Duodenal mucosa (tissue), 2 donors: ENCODE data around the gene CPS1.

Experiments used
- H3K27ac ChIP-seq: one replicate; pipeline ENCODE4 v1.7.0; 2013; ENCODE audit warnings: low read depth, low read length
- H3K27me3 ChIP-seq, 2 donors: one replicate each; pipeline ENCODE4 v1.7.0; 2013; ENCODE audit warnings: low read length in 2 of 2, control low read depth in 1 of 2; ENCODE audit not compliant: insufficient read depth in 2 of 2, control insufficient read depth in 1 of 2
- H3K36me3 ChIP-seq, 2 donors: one replicate each; pipeline ENCODE4 v1.7.0; 2013; ENCODE audit warnings: low read length in 2 of 2, control low read depth in 1 of 2; ENCODE audit not compliant: insufficient read depth in 2 of 2, control insufficient read depth in 1 of 2
- H3K4me1 ChIP-seq, 2 donors: one replicate each; pipeline ENCODE4 v1.7.0; 2013; ENCODE audit warnings: low read length in 2 of 2, control low read depth in 1 of 2; ENCODE audit not compliant: insufficient read depth in 2 of 2, control insufficient read depth in 1 of 2
- H3K4me3 ChIP-seq, 2 donors: one replicate each; pipeline ENCODE4 v1.7.0; 2013; ENCODE audit warnings: low read length in 2 of 2, low read depth in 1 of 2
- H3K9ac ChIP-seq, 2 donors: one replicate each; pipeline ENCODE4 v1.7.0; 2013; ENCODE audit warnings: low read length in 2 of 2, low read depth in 1 of 2
- H3K9me3 ChIP-seq, 2 donors: one replicate each; pipeline ENCODE4 v1.7.0; 2013; ENCODE audit warnings: low read length in 2 of 2, control low read depth in 1 of 2; ENCODE audit not compliant: control insufficient read depth in 1 of 2

CPS1 gene

DNA sequence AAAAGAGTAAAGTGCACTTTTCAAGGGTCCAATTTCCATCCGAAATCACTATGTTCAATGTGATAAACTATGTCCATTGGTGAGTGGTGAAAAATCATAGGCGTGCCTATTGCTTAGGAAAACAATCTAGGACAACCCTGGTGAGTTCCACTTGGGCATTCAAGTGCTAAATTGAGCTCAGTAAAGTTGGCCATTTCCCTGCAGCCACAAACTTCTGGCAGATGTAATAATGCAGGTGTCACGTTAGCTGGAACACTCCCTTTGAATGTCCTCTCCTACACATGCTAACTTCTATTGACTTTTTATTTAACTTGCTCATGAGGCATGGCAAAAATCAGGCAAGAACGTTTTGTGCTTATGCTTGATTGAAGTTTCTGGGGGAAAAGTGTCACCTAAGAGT, 67.1 kb downstream of the CPS1 start:
- no peaks in the 10 kb centered on the region for H3K27me3 ChIP-seq
- no peaks in the 10 kb centered on the region for H3K9me3 ChIP-seq
- H3K9ac ChIP-seq = no peak overlapping the region
- H3K4me3 ChIP-seq = no peak overlapping the region
- H3K4me1 ChIP-seq = no peaks in the 10 kb centered on the region
- peaks cover 0 to 20% of the 10 kb centered on the region in 2 donors for H3K36me3 ChIP-seq
- no peak overlapping the region for H3K27ac ChIP-seq

GRCh38 chr2:210626849-210627248, 70.5 kb downstream of the CPS1 start:
- Histone ChIP-seq H3K4me1 (no peaks in the 10 kb centered on the region), H3K27me3 (no peaks in the 10 kb centered on the region), H3K9ac (no peak overlapping the region), H3K4me3 (no peak overlapping the region), H3K27ac (no peak overlapping the region), H3K9me3 (no peaks in the 10 kb centered on the region), H3K36me3 (peaks cover 0 to 18% of the 10 kb centered on the region in 2 donors)

DNA sequence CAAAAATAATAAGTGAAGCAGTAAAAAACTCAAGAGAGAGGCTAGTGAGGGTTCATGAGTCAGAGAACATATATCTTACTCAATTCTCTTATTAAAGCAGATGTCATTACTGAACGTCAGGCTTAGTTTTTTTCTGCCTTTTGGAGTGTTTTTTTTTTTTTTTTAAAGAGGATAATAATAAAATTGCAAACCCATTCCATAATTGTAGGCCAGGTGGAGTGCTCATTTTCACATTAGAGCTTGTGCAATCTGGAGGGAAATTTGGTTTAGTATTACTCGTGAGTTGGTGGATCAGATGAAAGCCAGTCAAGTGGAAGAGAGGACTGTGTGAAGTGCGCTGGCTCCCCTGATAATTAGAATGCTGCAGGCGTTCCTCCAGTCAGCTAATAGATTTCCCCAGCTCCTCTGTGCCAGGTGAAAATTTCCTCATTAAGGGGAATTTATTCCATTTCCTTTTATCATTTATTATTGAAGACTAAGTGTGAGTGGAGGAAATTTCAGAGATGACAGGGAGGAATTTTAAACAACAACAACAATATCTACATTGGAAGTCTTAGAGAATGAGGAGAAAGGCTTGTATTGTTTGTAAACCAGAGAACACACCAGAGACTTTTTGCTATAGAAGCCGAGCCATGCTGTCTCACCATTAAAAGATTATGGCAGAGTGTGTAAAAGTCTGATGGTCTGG, 74.6 kb downstream of the CPS1 start:
- no peak overlapping the region for H3K9ac ChIP-seq
- no peaks in the 10 kb centered on the region for H3K9me3 ChIP-seq
- H3K4me1 ChIP-seq = no peaks in the 10 kb centered on the region
- no peak overlapping the region for H3K4me3 ChIP-seq
- no peak overlapping the region for H3K27ac ChIP-seq
- no peaks in the 10 kb centered on the region for H3K27me3 ChIP-seq
- peaks cover 0 to 43% of the 10 kb centered on the region in 2 donors for H3K36me3 ChIP-seq

GRCh38 chr2:210633699-210634098, 77.3 kb downstream of the CPS1 start:
- Histone ChIP-seq H3K27ac (no peak overlapping the region), H3K27me3 (no peaks in the 10 kb centered on the region), H3K36me3 (peaks cover 12 to 56% of the 10 kb centered on the region in 2 donors), H3K4me3 (no peak overlapping the region), H3K9me3 (no peaks in the 10 kb centered on the region), H3K9ac (no peak overlapping the region), H3K4me1 (no peaks in the 10 kb centered on the region)

- no peaks in the 10 kb centered on the region for H3K9me3 ChIP-seq
- H3K9ac ChIP-seq = no peak overlapping the region
- H3K4me1 ChIP-seq = no peaks in the 10 kb centered on the region
- no peak overlapping the region for H3K27ac ChIP-seq
- H3K36me3 ChIP-seq = peaks cover 12 to 67% of the 10 kb centered on the region in 2 donors
- no peak overlapping the region for H3K4me3 ChIP-seq
- H3K27me3 ChIP-seq = no peaks in the 10 kb centered on the region
These were observed 78.9 kb downstream of the CPS1 start for GRCh38 chr2:210635257-210635656.

DNA sequence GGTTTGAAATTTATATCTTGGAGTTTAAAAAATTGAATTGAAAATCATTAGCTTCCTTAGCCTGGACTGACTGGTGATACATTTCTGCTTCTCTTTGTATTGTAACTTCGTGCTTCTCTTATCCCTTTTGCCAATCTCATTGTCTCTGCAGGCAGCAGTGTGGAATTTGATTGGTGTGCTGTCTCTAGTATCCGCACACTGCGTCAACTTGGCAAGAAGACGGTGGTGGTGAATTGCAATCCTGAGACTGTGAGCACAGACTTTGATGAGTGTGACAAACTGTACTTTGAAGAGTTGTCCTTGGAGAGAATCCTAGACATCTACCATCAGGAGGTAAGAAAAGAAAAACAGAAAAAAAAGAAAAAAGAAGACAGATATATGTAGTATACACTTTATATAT, 85.9 kb downstream of the CPS1 start:
- Histone ChIP-seq H3K9me3 (no peaks in the 10 kb centered on the region), H3K27me3 (no peaks in the 10 kb centered on the region), H3K4me3 (no peak overlapping the region), H3K36me3 (peaks cover 20 to 51% of the 10 kb centered on the region in 2 donors), H3K4me1 (no peaks in the 10 kb centered on the region), H3K9ac (no peak overlapping the region), H3K27ac (no peak overlapping the region)

GRCh38 chr2:210647151-210647550, 90.8 kb downstream of the CPS1 start:
- Histone ChIP-seq H3K9me3 (no peaks in the 10 kb centered on the region), H3K4me3 (no peak overlapping the region), H3K4me1 (no peaks in the 10 kb centered on the region), H3K9ac (no peak overlapping the region), H3K27ac (no peak overlapping the region), H3K36me3 (peaks cover 9 to 60% of the 10 kb centered on the region in 2 donors), H3K27me3 (no peaks in the 10 kb centered on the region)

DNA sequence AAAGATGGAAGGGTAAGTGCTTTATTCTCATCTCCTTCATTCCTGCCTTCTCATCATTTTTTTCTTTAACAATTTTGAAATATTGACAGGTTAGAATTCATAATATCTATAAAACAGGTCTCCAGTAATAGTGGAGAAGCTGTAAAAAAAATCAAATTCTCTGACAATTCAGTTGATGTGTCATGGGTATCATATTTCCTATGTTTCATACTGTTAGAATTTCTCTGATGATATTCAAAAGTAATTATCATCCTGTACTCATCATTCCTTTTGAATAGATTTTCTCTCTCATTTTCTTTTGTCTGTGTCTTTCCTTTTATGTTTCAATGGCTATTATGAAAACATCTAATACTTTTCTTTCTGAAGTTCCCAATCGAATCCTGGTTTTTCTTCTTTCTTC, 97.7 kb downstream of the CPS1 start:
- no peaks in the 10 kb centered on the region for H3K9me3 ChIP-seq
- H3K36me3 ChIP-seq = peaks cover 30 to 66% of the 10 kb centered on the region in 2 donors
- no peak overlapping the region for H3K27ac ChIP-seq
- no peak overlapping the region for H3K4me3 ChIP-seq
- H3K9ac ChIP-seq = no peak overlapping the region
- H3K4me1 ChIP-seq = peaks cover 0 to 21% of the 10 kb centered on the region in 2 donors
- no peaks in the 10 kb centered on the region for H3K27me3 ChIP-seq

DNA sequence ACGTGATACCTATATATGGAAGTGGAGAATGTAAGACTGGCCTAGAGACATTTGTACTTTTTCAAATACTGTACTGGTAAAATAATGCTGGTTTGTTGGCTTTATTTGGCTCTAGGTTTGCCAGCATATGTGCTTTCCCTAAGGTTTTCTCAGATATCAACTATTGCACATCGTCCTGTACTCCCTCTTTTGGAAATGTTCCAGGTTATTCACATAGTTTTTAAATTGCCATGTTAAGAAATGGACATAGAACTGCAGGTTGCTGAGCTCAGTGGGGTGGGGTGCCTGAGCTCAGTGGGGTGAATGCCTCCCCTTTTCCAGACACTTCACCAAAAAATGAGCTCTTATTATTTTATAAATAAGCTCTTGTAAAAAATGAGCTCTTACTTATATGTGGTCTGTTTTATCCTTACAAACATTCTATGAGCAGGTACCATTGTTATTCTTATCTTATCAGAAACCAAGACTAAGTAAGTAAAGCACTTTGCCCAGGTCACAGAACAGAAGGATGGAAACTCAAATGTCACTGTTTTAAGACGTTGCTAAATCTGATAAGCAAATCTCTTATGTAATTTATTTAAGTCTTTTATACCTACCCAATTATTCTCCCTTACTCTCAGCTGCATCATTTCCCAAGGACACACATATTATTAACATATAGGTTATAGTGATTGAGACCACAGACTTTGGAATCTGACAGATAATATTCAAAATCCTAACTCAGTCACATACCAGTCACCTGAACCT, 99.0 kb downstream of the CPS1 start:
- peaks cover 41 to 66% of the 10 kb centered on the region in 2 donors for H3K36me3 ChIP-seq
- no peaks in the 10 kb centered on the region for H3K27me3 ChIP-seq
- H3K4me1 ChIP-seq = peaks cover 0 to 21% of the 10 kb centered on the region in 2 donors
- no peak overlapping the region for H3K9ac ChIP-seq
- H3K4me3 ChIP-seq = no peak overlapping the region
- no peaks in the 10 kb centered on the region for H3K9me3 ChIP-seq
- H3K27ac ChIP-seq = no peak overlapping the region

DNA sequence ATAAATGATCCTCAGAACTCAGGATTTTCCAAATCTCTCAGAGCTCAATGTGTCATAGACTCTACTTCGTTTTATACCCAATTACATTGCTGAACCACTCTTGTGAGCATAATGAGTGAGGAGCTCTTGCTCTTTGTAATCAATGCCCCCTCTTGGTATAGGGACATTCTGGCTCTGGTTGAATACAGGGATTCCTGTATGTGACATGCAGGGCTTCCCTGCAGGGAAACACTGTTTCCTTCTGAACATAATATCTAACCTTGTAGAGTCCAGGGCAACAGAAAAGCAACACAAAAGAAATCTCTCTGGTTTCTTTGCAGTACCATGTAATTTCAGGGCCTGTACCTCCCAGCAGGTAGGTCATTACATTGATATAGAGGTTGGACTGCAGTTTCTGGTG, 101.5 kb downstream of the CPS1 start:
- Histone ChIP-seq H3K27ac (no peak overlapping the region), H3K4me3 (no peak overlapping the region), H3K27me3 (no peaks in the 10 kb centered on the region), H3K9ac (no peak overlapping the region), H3K4me1 (peaks cover 0 to 21% of the 10 kb centered on the region in 2 donors), H3K36me3 (peaks cover 44 to 49% of the 10 kb centered on the region in 2 donors), H3K9me3 (no peaks in the 10 kb centered on the region)
